Cortex of kidney (tissue), 1 donor: ENCODE results near the gene SHISA5.
"Not testable (repeated sequence)": the region's sequence is repeated elsewhere in the genome, so short reads cannot be mapped to it uniquely, and the experiment has no call there.

ENCODE experiments used
- DNase-seq: peaks from one replicate; lab custom pipeline; 2025; lab: John Stamatoyannopoulos, UW

SHISA5 gene

DNA sequence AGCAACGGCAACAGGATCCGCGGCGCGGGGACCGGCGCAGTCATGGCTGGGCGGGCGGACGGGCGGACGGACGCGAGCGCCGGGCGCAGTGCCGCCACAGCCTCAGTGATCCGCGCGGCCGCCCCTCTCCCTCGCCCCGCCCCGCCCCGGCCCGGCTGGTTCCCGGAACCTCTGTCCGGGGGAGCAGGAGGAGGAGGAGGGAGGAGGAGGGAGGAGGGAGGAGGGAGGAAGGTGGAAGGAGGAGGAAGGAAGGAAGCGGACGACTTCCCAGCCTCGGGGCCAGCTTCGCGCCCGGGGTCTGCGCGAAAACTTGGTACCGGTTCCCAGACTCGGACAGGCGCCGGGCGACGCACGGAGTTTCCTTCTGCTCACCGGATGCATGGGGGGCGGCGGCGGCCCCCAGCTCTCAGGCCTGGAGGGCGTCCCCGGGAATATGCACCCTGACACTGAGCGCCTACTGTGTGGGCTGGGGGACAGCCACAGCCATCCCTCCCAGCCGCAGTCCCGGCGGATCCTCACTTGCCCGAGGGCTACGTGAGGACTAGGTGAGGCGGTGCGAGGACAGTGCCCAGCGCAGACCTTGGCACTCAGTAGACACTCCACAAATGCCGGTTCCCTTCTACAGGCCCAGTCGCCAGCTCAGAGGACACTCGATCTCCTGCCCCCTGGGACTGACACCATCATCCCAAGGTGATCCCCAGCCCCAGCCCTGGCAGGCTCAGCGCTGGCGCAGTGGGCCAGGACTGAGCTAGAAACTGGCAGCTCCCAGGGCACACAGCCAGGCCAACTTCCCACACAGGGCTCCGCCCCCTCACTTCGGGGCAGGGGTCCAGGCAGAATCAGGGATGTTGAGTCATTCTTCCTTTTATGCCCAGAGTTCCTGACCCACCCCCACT is at the start of gene SHISA5:
TSS of gene SHISA5 (minus strand) at position 124 of the 896 bp plus-strand sequence. CDS start at position 44, 80 bp downstream.
- no peak for DNase-seq

DNA sequence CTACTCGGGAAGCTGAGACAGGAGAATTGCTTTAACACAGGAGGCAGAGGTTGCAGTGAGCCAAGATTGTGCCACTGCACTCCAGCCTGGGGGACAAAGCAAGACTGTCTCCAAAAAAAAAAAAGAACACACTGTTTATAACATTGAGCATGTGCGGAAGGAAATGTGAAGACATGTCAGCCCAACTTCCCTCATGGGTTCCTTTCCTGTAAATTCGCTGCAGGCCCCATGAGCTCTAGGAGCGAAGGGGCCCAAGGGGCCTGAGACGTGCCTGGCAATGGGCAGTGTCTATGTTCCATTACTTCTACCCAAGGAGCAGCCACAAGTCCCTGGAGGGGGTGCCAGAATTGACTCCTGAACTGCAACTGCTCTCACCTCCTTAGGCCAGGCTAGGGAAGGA is 49.4 kb upstream of the SHISA5 start:
- no peak for DNase-seq

- no peak for DNase-seq
These were observed 48.4 kb upstream of the SHISA5 start for GRCh38 chr3:48552111-48552951.

DNA sequence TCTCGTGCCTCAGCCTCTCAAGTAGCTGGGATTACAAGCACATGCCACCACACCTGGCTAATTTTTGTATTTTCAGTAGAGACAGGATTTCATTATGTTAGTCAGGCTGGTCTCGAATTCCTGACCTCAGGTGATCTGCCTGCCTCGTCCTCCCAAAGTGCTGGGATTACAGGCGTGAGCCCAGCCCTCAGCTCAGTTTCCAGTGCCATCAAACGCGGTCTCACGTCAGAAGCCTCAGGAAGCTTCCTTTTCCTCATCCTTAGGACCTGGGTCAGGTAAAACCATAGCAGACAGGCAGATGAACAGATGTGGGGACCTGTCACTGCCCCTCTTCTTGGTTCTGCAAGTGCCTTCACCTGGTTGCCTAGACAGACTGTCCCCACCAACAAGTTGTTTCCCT is 47.7 kb upstream of the SHISA5 start:
- DNase-seq: not testable (repeated sequence)

- DNase-seq: no peak
These were observed 45.0 kb upstream of the SHISA5 start for GRCh38 chr3:48548729-48549705.

DNA sequence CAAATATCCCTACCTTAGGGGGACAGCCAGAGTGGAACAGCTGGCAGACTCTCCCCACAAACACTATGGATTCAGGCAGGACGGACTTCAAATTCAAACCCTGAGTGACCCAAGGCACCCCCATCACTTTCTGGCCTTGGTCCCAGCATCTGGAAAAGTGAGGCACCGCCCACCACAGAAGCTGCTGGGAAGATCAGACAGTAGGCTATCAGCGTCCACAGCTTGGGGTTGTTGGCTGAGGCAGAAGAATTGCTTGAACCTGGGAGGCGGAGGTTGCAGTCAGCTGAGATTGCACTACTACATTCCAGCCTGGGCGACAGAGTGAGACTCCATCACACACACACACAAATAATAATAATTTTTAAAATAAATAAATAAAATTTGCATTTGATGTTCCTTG is 44.2 kb upstream of the SHISA5 start:
- no peak for DNase-seq

GRCh38 chr3:48546203-48546829 is 42.3 kb upstream of the SHISA5 start:
- no peak for DNase-seq

DNA sequence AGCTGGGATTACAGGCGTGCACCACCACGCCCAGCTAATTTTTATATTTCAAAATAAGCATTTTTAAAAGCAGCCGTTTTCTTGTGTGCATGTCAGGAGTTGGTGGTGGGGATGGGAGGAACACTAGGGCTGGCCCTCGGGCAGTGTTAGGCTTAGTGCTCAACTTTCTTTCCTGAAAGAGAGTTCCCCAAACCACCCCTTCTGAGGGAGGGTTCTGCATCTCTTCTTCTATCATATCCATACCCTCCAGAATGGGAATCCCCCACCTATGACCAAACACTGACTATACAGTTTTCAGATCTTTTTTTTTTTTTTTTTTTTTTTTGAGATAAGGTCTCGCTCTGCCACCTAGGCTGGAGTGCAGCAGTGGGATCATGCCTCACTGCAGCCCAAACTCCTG is 40.2 kb upstream of the SHISA5 start:
- no peak for DNase-seq

- no peak for DNase-seq
These were observed 39.4 kb upstream of the SHISA5 start for GRCh38 chr3:48543271-48543866.

- DNase-seq: no peak
These were observed 34.5 kb upstream of the SHISA5 start for GRCh38 chr3:48538451-48538850.

DNA sequence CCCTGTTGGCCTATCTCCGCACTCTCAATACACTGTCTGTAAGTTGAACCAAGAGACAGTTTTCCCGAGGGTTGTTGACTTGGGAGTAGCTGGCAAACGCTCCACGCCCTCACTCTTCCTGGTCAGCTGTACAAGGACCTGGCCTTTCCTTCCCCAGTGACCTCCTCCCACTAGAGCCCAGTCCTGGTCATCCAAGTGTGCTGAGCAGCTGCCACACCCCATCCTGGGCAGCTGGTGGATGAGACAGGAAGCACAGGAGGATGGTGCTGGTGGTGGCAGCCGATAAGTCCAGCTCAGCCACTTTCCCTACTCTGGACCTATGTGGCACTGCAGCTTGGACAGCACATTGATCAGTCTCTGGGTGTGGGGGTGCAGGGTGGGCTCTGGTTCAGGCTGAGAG is 32.8 kb upstream of the SHISA5 start:
- DNase-seq: no peak

GRCh38 chr3:48536116-48536515 is 32.1 kb upstream of the SHISA5 start:
- DNase-seq: no peak

DNA sequence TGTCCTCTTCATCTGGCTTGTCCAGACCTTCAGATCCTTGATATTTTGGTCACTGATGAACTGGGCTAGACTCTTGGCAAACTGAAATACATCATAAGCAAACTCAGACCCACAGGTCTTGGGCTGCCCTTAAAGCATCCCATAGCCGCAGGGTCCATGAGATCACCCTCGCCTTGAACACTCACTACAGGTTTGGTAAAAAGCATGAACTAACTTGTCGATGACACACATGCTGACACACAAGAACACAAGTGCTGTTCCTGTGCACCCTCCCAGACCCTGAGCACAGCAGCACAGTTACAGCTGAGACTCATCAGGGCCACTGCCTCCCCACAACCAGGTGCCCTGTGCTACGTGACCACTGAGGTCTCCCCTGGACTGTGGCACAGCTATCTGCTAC is 31.6 kb upstream of the SHISA5 start:
- no peak for DNase-seq

DNA sequence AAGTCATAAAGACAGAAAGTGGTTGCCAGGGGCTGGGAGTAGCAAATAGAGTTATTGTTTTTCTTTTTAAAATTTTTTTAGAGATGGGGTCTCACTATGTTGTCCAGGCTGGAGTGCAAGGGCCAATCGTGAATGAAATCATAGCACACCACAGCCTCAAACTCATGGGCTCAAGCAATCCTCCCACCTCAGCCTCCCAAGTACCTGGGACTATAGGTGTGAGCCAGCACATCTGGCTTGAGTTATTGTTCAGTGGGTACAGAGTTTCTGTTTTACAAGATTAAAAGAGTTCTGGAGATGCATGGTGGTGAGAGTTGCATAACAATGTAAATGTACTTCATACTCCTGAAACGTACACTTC is 29.0 kb upstream of the SHISA5 start:
- DNase-seq: no peak

GRCh38 chr3:48532271-48532976 is 28.4 kb upstream of the SHISA5 start:
- no peak for DNase-seq

DNA sequence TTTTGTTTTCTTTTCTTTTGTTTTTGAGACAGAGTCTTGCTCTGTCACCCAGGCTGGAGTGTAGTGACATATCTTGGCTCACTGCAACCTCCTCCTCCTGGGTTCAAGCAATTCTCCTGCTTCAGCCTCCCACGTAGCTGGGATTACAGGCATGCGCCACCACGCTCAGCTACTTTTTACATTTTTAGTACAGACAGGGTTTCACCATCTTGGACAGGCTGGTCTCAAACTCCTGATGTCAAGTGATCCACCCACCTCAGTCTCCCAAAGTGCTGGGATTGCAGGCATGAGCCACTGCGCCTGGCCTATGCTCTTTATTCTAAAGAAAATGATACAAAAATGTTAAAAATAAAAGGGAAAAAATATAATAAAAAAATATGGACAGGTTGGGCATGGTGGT is 26.7 kb upstream of the SHISA5 start:
- not testable (repeated sequence) for DNase-seq

DNA sequence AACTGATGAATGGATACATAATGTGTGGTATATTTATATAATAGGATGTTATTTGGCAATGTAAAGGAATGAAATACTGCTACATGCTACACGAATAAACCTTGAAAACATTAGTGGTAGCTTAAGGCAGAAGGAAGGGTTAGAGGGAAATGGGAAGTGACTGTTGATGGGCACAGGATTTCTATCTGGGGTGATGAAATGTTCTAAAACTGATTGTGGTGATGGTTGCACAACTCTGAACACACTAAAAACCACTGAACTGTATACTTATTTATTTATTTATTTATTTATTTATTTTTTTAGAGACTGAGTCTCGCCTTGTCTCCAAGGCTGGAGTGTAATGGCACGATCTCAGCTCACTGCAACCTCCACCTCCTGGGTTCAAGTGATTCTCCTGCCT is 24.8 kb upstream of the SHISA5 start:
- no peak for DNase-seq

GRCh38 chr3:48528048-48528447 is 24.1 kb upstream of the SHISA5 start:
- DNase-seq: no peak

GRCh38 chr3:48524970-48525369 is 21.0 kb upstream of the SHISA5 start:
- no peak for DNase-seq

DNA sequence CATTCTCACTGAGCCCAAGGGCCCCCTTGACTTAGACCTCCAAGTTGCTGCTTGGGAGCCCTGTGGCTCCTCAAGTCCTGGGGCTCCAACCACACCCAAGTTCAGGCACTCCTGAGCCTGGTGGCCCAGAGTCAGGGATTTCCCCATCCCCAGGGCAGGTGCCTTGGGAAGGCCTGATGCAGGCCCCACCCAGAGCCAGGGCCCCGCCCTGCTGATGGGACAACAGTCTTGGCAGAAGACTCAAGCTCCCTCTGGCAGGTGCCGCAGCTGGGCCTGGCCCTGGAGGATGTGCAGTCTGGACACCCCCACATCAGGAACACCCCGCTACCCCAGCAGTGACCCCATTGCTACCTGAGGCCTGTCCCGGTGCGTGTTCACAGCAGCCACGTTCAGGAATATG is 17.7 kb upstream of the SHISA5 start:
- no peak for DNase-seq
